Epithelial cell of esophagus (primary cell): Measurements from ENCODE around the gene SLC26A6.

ENCODE experiments used
- DNase-seq: peaks from one replicate; pipeline ENCODE4 v3.0.0; 2010; ENCODE audit warnings: low read depth
- H3K4me3 ChIP-seq: 2 replicates; pipeline ENCODE4 v1.5.1; 2011; ENCODE audit warnings: mild to moderate bottlenecking, low read length, control low read depth
- TF ChIP-seq, protein P1 (sequence below): IDR thresholded peaks from 2 replicates; pipeline ENCODE4 v1.5.1; 2011; ENCODE audit warnings: low read depth, mild to moderate bottlenecking, low read length, control low read depth, inconsistent platforms; ENCODE audit not compliant: insufficient read depth; ENCODE audit errors: missing control alignments

SLC26A6 gene

DNA sequence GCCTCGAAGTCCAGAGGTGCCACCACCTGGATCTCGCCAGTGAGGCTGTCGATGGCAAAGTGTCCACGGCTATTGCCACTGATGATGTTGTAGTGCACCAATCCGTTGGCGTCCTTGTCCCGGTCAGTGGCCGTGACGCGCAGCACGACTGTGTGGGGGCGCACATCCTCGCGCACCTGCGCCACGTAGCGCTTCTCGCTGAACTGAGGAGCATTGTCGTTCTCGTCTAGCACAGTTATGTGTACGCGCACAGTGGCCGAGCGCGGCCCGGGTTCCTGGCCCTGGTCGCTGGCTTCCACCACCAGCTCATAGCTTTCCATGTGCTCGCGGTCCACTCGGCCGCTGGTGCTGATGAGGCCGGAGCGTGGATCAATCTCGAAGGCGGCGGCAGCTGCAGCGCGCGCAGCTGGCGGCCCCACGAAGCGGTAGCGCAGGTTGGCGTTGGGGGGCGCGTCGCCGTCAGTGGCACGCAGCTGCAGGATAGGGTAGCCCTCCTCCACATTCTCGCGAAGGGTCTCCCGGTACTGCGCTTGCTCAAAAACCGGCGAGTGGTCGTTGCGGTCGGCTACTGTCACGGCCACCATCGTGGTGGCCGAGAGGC lies 25.6 kb upstream of the SLC26A6 start:
- no peak for DNase-seq
- TF ChIP-seq, protein P1, sequence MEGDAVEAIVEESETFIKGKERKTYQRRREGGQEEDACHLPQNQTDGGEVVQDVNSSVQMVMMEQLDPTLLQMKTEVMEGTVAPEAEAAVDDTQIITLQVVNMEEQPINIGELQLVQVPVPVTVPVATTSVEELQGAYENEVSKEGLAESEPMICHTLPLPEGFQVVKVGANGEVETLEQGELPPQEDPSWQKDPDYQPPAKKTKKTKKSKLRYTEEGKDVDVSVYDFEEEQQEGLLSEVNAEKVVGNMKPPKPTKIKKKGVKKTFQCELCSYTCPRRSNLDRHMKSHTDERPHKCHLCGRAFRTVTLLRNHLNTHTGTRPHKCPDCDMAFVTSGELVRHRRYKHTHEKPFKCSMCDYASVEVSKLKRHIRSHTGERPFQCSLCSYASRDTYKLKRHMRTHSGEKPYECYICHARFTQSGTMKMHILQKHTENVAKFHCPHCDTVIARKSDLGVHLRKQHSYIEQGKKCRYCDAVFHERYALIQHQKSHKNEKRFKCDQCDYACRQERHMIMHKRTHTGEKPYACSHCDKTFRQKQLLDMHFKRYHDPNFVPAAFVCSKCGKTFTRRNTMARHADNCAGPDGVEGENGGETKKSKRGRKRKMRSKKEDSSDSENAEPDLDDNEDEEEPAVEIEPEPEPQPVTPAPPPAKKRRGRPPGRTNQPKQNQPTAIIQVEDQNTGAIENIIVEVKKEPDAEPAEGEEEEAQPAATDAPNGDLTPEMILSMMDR: no peak
- no peak overlapping the region for H3K4me3 ChIP-seq

DNA sequence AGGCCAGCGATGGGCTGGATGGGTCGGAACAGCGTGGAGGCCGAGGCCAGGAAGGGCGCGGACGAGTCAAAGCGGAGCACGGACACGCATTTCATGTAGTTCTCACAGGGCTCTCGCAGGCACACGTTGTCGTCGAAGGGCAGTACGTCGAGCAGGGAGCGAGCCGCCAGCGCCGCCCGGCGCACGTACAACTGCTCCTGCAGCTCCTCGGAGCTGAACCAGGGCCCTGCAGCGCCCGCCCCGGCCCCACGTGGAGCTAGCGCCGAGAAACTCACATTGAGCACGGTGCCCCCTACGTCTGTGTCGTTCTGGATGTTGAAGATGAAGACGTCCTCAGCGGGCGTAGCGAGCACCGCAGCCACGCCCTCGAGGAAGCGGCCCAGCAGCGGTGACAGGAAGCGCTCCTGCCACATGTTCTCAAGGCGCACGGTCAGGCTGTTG lies 21.6 kb upstream of the SLC26A6 start:
- H3K4me3 ChIP-seq: peak overlapping the region; percentile 38

DNA sequence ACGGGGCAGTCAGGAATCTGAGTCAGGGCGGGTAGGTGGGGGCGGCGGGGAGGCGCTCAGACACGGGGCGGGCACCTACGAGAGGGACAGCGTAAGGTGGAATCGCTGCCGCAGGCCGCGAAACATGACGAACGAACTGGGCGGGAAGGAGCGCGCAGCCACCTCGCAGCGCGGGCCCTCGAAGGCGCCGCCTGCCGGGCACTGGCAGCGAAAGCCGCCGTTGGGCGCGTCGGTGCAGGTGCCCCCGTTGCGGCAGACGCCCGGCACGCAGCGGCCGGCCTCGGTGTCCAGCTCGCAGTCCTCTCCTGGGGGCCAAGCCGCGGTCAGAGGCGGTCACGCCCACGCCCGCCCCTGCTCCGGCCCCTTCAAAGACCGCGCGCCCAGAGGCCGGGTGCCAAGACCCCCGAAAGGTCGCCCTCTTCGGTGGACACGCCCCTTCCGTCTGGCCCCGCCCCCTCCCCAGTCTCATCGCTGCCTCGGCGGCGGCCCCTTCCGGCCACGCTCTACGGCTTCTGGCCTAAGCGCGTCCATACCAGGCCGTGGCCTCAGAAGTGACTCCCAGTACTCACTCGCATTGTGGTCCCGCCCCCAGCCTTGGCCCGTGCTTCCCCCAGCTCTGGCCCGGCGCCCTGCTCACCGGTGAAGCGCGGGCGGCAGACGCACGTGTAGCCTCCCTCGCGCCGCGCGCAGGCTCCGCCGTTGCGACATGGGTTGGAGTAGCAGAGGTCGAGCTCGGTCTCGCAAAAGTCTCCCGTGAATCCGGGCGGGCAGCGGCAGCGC lies 21.0 kb upstream of the SLC26A6 start:
- TF ChIP-seq, protein P1: peak; percentile 31
- DNase-seq: peak; percentile 91
- peak overlapping the region; percentile 38 for H3K4me3 ChIP-seq

More for the DNA sequence above, 21.6 kb upstream of the SLC26A6 start:
- TF ChIP-seq, protein P1: no peak
- no peak for DNase-seq

DNA sequence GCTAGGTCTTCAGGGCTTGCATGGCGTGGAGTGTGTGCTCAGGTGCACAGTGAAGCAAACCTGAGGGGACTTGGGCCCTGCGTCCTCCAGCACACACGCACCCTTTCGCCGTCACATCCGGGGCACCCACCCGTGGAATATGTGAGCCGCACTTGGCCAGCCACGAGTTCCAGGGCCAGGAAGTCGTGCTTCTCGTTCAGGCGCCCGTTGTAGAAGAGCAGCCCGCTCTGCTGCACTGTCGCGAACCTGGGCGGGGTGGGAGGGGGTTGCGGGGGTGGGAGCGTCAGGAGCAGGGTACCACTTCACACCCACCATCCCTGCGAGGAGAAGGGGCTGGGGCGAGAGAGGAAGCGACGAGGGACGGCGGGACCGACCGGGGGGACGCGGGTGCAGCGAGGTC lies 20.3 kb upstream of the SLC26A6 start:
- TF ChIP-seq, protein P1: no peak
- no peak overlapping the region for H3K4me3 ChIP-seq
- DNase-seq: no peak

DNA sequence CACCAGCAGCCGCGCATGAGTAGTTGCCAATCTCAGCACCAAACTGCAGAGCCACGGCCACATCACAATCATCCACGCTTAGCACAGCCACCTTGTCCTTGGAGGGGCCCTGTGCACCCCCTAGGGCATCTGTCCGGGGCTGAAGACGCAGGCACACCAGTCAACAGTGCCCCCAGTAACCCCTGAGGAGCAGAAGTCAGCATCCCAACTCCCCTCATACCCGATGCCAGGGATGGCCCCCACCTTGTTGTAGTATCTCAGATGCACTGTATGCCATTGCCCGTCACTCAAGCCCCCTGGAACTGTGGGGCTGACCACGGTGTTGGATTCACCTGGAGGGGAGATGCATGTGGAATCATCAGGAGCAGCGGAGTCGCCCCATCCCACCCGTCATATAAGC lies 19.8 kb upstream of the SLC26A6 start:
- no peak for DNase-seq
- no peak overlapping the region for H3K4me3 ChIP-seq
- TF ChIP-seq, protein P1: no peak

DNA sequence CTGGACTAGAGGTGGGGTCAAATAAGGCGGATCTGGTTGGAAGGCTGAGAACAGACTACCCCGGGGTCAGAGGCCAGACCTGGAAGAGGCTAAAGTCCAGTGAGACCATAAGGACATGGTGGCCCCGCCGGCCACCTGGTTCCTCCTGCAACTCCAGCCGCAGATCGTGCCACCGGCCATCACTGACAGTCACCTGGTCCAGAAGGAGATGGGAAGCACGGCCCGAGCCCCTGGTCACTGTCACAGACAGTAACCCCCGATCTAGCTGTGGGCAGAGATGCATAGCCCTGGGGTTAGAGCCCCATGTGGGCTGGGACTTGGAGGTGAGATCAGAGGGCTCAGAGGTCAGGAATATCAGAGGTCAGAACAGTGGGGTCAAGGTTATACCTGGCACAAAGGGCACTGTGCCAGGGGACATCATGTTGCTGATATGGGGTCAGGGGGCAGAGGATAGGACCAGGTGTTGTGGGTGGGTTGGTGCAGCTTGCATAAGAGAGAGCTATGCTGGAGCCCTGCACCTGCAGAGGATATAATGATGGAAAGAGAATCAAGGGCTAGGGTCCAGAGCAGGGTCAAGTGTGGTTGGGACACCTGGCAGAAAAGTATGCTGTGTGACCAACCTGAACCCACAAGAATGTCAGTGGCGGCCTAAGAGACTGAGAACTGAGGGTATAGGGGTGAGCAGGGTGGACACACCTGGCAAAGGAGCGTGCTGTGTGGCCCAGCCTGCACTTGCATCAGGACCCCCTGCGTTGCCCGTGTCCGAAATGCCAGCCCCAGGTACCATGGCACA lies 17.9 kb upstream of the SLC26A6 start:
- DNase-seq: no peak
- H3K4me3 ChIP-seq: no peak overlapping the region
- TF ChIP-seq, protein P1: no peak
